ENCODE data around the gene MCRS1.

DNA sequence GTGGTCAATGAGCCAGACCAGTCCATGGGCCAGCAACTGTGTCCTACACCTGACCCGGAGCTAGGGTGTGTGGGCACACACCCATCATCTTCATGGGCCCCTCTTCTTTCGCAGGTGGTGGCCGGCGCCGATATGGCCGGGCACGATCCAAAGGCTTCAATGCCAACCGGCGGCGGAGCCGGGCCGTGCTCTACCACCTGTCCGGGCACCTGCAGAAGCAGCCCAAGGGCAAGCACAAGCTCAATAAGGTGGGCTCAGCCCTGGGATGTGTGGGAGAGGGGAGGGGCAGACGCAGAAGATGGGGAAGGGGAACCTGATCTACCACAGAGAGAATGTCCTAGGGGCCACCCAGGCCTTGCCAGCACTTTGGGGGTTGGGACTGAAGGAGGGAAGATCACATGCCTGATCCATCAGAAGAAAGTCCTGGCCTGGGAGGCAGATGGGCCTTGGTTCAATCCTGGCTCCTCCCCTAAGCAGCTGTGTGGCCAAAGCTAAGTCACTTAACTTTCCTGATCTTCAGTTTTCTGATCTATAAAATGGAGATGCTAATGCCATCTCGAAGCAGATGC, 25.3 kb downstream of the MCRS1 start:
- no peak for TF ChIP-seq EZH2 (IDR thresholded peaks at IDR 0.05; ENCODE audit: borderline replicate concordance, insufficient read depth, low read length, poor library complexity, severe bottlenecking)
- TF ChIP-seq SMC3 (conservative IDR thresholded peaks at IDR 0.05; ENCODE audit: poor library complexity): no peak

All from neural cell (in vitro differentiated cells).